GM10847 (cell line): ENCODE results near the gene TMEM255A.

Experiments
- POLR2A ChIP-seq: IDR thresholded peaks from 2 replicates; pipeline ENCODE4 v1.6.1; 2011; ENCODE audit not compliant: insufficient read length; ENCODE audit errors: extremely low read depth

The TMEM255A gene

GRCh38 chrX:120309873-120310705, 1.2 kb downstream of the TMEM255A start:
- no peak for TF ChIP-seq POLR2A

- no peak for TF ChIP-seq POLR2A
Measured at GRCh38 chrX:120308959-120309872, 2.0 kb downstream of the TMEM255A start.

GRCh38 chrX:120308558-120308957, 2.7 kb downstream of the TMEM255A start:
- no peak for TF ChIP-seq POLR2A

- TF ChIP-seq POLR2A: no peak
Measured at GRCh38 chrX:120306630-120307029, 4.6 kb downstream of the TMEM255A start.

GRCh38 chrX:120305531-120306141, 5.6 kb downstream of the TMEM255A start:
- TF ChIP-seq POLR2A: no peak

- no peak for TF ChIP-seq POLR2A
Measured at GRCh38 chrX:120304256-120304655, 7.0 kb downstream of the TMEM255A start.

- no peak for TF ChIP-seq POLR2A
Measured at GRCh38 chrX:120302434-120302833, 8.8 kb downstream of the TMEM255A start.

GRCh38 chrX:120301960-120302359, 9.3 kb downstream of the TMEM255A start:
- no peak for TF ChIP-seq POLR2A

- no peak for TF ChIP-seq POLR2A
Measured at GRCh38 chrX:120301497-120301896, 9.8 kb downstream of the TMEM255A start.

- no peak for TF ChIP-seq POLR2A
Measured at GRCh38 chrX:120299928-120300327, 11.3 kb downstream of the TMEM255A start.

GRCh38 chrX:120297923-120298322, 13.3 kb downstream of the TMEM255A start:
- TF ChIP-seq POLR2A: no peak

- TF ChIP-seq POLR2A: no peak
Measured at GRCh38 chrX:120294651-120295050, 16.6 kb downstream of the TMEM255A start.

GRCh38 chrX:120293015-120293414, 18.2 kb downstream of the TMEM255A start:
- TF ChIP-seq POLR2A: no peak

- no peak for TF ChIP-seq POLR2A
Measured at GRCh38 chrX:120291211-120291610, 20.1 kb downstream of the TMEM255A start.

- TF ChIP-seq POLR2A: no peak
Measured at GRCh38 chrX:120290107-120290506, 21.2 kb downstream of the TMEM255A start.

- TF ChIP-seq POLR2A: no peak
Measured at GRCh38 chrX:120287513-120288112, 23.6 kb downstream of the TMEM255A start.
